H1 (cell line): ENCODE data around the gene FAM81B. TPM values are rescaled to one million over a fixed set of nuclear protein-coding genes. Genes with fewer than 3 reads are reported as not detected.

ENCODE experiments used
- CTCF ChIA-PET: fragments of 300-600 bp; sonication (Branson Sonifier 250); formaldehyde crosslinking; loops from one replicate; lab custom pipeline; 2021; ENCODE audit not compliant: partially characterized antibody; lab: Charles Lee
- POLR2A ChIA-PET: fragments of 300-600 bp; sonication (Branson Sonifier 250); formaldehyde crosslinking; loops from one replicate; lab custom pipeline; 2021; ENCODE audit warnings: inconsistent platforms; ENCODE audit not compliant: partially characterized antibody; lab: Charles Lee
- DNase-seq, 2 experiments: peaks; one replicate each; pipeline versions ENCODE4 v3.0.0 to v3.0.0-alpha.2; 2010 to 2022; ENCODE audit warnings: low spot score in 2 of 2, low read depth in 1 of 2, mixed read lengths in 1 of 2
- FAIRE-seq: peaks from 2 replicates; lab custom pipeline; 2011; peaks lifted over from hg19 to GRCh38; lab: Jason Lieb, UNC
- H2AFZ ChIP-seq: 2 replicates; pipeline ENCODE4 v1.8.1; 2012; ENCODE audit warnings: low read length, inconsistent platforms
- H2AK5ac ChIP-seq: 2 replicates; pipeline ENCODE4 v1.6.1; 2013; ENCODE audit warnings: low read depth, low read length
- H2BK120ac ChIP-seq: replicated peaks from 2 replicates; pipeline ENCODE3; 2013; ENCODE audit warnings: low read depth, low read length, inconsistent platforms
- H2BK12ac ChIP-seq: 2 replicates; pipeline ENCODE4 v1.6.1; 2013; ENCODE audit warnings: low read depth, low read length
- H2BK15ac ChIP-seq: 2 replicates; pipeline ENCODE4 v1.6.1; 2013; ENCODE audit warnings: low read length
- H2BK20ac ChIP-seq: 2 replicates; pipeline ENCODE4 v1.6.1; 2013; ENCODE audit warnings: low read length
- H2BK5ac ChIP-seq: 2 replicates; pipeline ENCODE4 v1.6.1; 2013; ENCODE audit warnings: low read depth, low read length
- H3K14ac ChIP-seq: 2 replicates; pipeline ENCODE4 v1.6.1; 2013; ENCODE audit warnings: inconsistent platforms; ENCODE audit not compliant: insufficient read length
- H3K18ac ChIP-seq: 2 replicates; pipeline ENCODE4 v1.6.1; 2013; ENCODE audit warnings: low read length; ENCODE audit errors: extremely low read depth
- H3K23ac ChIP-seq: 2 replicates; pipeline ENCODE4 v1.6.1; 2013; ENCODE audit warnings: inconsistent platforms; ENCODE audit not compliant: insufficient read length
- H3K23me2 ChIP-seq: 2 replicates; pipeline ENCODE4 v1.6.1; 2013; ENCODE audit warnings: low read depth, low read length
- H3K27ac ChIP-seq: 2 replicates; pipeline ENCODE4 v1.6.1; 2011; ENCODE audit warnings: low read depth, low read length, inconsistent platforms
- H3K27me3 ChIP-seq, 4 experiments: replicated peaks in 1 of 4; 1 replicate in 1 of 4; 2 replicates in 3 of 4; pipeline versions ENCODE4 v1.6.1 to v1.8.1; 2011 to 2013; ENCODE audit warnings: low read length in 3 of 4, mild to moderate bottlenecking in 3 of 4, inconsistent platforms in 2 of 4, mixed read lengths in 2 of 4, moderate library complexity in 1 of 4; ENCODE audit not compliant: control insufficient read depth in 3 of 4, insufficient read depth in 3 of 4; ENCODE audit errors: extremely low read depth in 1 of 4
- H3K36me3 ChIP-seq, 4 experiments: 2 replicates each; pipeline versions ENCODE4 v1.6.1 to v1.8.1; 2011 to 2013; ENCODE audit warnings: mild to moderate bottlenecking in 4 of 4, low read length in 3 of 4, moderate library complexity in 2 of 4, control low read depth in 1 of 4, inconsistent platforms in 1 of 4; ENCODE audit not compliant: insufficient read depth in 4 of 4, control insufficient read depth in 2 of 4
- H3K4ac ChIP-seq: replicated peaks from 2 replicates; pipeline ENCODE3; 2013; ENCODE audit warnings: low read length, low read depth, mixed read lengths, inconsistent platforms; ENCODE audit not compliant: insufficient read length
- H3K4me1 ChIP-seq, 4 experiments: replicated peaks in 1 of 4; 1 replicate in 1 of 4; 2 replicates in 3 of 4; pipeline versions ENCODE4 v1.6.1 to v1.8.1; 2011 to 2013; ENCODE audit warnings: low read length in 3 of 4, inconsistent platforms in 2 of 4, mixed read lengths in 1 of 4; ENCODE audit not compliant: insufficient read depth in 4 of 4, control insufficient read depth in 3 of 4
- H3K4me2 ChIP-seq, 2 experiments: 2 replicates each; pipeline versions ENCODE4 v1.6.1 to v1.8.1; 2011 to 2013; ENCODE audit warnings: low read depth in 2 of 2, low read length in 2 of 2, control low read depth in 1 of 2, inconsistent platforms in 1 of 2, mild to moderate bottlenecking in 1 of 2; ENCODE audit not compliant: insufficient read depth in 1 of 2
- H3K4me3 ChIP-seq, 4 experiments: fragments of 200-600, 300-600 bp in 1 of 4; sonication (generic), shearing (Covaris generic), sonication (Bioruptor Twin) in 1 of 4; 2 replicates each; pipeline versions ENCODE4 v1.5.1 to v1.8.1; 2011 to 2016; ENCODE audit warnings: low read length in 4 of 4, low read depth in 3 of 4, control low read depth in 2 of 4, inconsistent platforms in 2 of 4, mild to moderate bottlenecking in 2 of 4, mixed read lengths in 1 of 4, moderate library complexity in 1 of 4; ENCODE audit not compliant: insufficient read depth in 2 of 4; ENCODE audit errors: extremely low read depth in 1 of 4
- H3K56ac ChIP-seq: replicated peaks from 2 replicates; pipeline ENCODE3; 2013; ENCODE audit warnings: low read depth, mild to moderate bottlenecking, mixed read lengths, low read length, inconsistent platforms; ENCODE audit not compliant: insufficient read length
- H3K79me1 ChIP-seq: 2 replicates; pipeline ENCODE4 v1.6.1; 2013; ENCODE audit warnings: low read depth, low read length, control low read depth
- H3K79me2 ChIP-seq, 2 experiments: 2 replicates each; pipeline versions ENCODE4 v1.6.1 to v1.8.1; 2012 to 2013; ENCODE audit warnings: low read length in 2 of 2, mild to moderate bottlenecking in 2 of 2, inconsistent platforms in 1 of 2; ENCODE audit not compliant: insufficient read depth in 2 of 2, control insufficient read depth in 1 of 2
- H3K9ac ChIP-seq, 4 experiments: replicated peaks in 1 of 4; 1 replicate in 1 of 4; 2 replicates in 3 of 4; pipeline versions ENCODE4 v1.6.1 to v1.8.1; 2011 to 2013; ENCODE audit warnings: low read depth in 3 of 4, low read length in 3 of 4, control low read depth in 2 of 4, mild to moderate bottlenecking in 2 of 4, moderate library complexity in 2 of 4, inconsistent platforms in 1 of 4; ENCODE audit errors: extremely low read depth in 1 of 4
- H3K9me3 ChIP-seq, 2 experiments: 2 replicates each; pipeline versions ENCODE4 v1.6.1 to v1.8.1; 2012 to 2013; ENCODE audit warnings: mild to moderate bottlenecking in 2 of 2, moderate library complexity in 2 of 2, control low read depth in 1 of 2, inconsistent platforms in 1 of 2, low read depth in 1 of 2, low read length in 1 of 2, mixed read lengths in 1 of 2; ENCODE audit not compliant: insufficient read depth in 2 of 2
- H4K20me1 ChIP-seq, 2 experiments: replicated peaks in 1 of 2; 2 replicates each; pipeline versions ENCODE3 to v1.8.1; 2011 to 2013; ENCODE audit warnings: inconsistent platforms in 2 of 2, low read length in 2 of 2, mild to moderate bottlenecking in 1 of 2; ENCODE audit not compliant: insufficient read depth in 2 of 2, control insufficient read depth in 1 of 2
- H4K5ac ChIP-seq: 2 replicates; pipeline ENCODE4 v1.6.1; 2013; ENCODE audit warnings: low read length, low read depth, mixed read lengths, inconsistent platforms; ENCODE audit not compliant: insufficient read length
- H4K8ac ChIP-seq: 2 replicates; pipeline ENCODE4 v1.8.0; 2013; ENCODE audit warnings: mild to moderate bottlenecking, moderate library complexity, low read length, inconsistent platforms; ENCODE audit not compliant: insufficient read depth; ENCODE audit errors: extremely low read depth
- H4K91ac ChIP-seq: replicated peaks from 2 replicates; pipeline ENCODE3; 2013; ENCODE audit warnings: low read length, mixed read lengths, inconsistent platforms; ENCODE audit not compliant: insufficient read length
- ASH2L ChIP-seq: fragments of 200-600, 300-600 bp; sonication (generic); IDR thresholded peaks from one replicate; pipeline ENCODE4 v1.7.1; 2017; ENCODE audit warnings: low read length
- WGBS, 2 experiments: shearing (Covaris generic) in 1 of 2; methylation state at CpG; one replicate each; pipeline versions ENCODE4 v1.1.6 to v1.1.7; 2013 to 2015; ENCODE audit warnings: low lambda C conversion rate in 2 of 2, mixed read lengths in 2 of 2, inconsistent platforms in 1 of 2, low coverage in 1 of 2, missing lambda C conversion rate in 1 of 2; ENCODE audit not compliant: insufficient replicate concordance in 2 of 2, insufficient coverage in 1 of 2, insufficient read length in 1 of 2; ENCODE audit errors: extremely low coverage in 1 of 2, missing lambda C conversion rate in 1 of 2; 5-methylcytosine and 5-hydroxymethylcytosine counted together
- polyA plus RNA-seq, 7 experiments: library from polyadenylated mRNA; depleted of rRNA in 3 of 7; stranded (reverse) in 5 of 7; unstranded in 2 of 7; fragments of >200 nt in 5 of 7; fragments of 200-250 nt in 2 of 7; gene quantifications; 1 replicate in 5 of 7; 2 replicates in 1 of 7; 4 replicates in 1 of 7; pipeline versions ENCODE4 v1.2.1 to v1.2.3, GENCODE V29; 2011 to 2013; ENCODE audit warnings: missing spikeins in 2 of 7, mixed read lengths in 2 of 7
- total RNA-seq: library from RNA; stranded (reverse); fragmentation: NEBNext Ultra II Directional; extraction: Animal tissue kit (Norgen Biotek cat#: 25700); gene quantifications from 2 replicates; pipeline ENCODE4 v1.2.1, GENCODE V29; 2021

Gene FAM81B
- total and polyA plus RNA-seq, 2 of the 8 experiments (the other 6 are each of a cell fraction or from before 2014, with no cell fraction given): not detected

GRCh38 chr5:95424526-95424925, 33.4 kb downstream of the FAM81B start:
- no peak overlapping the region for H3K14ac ChIP-seq
- WGBS, 2 experiments: 96% methylated on average over 1 of the region's 1 CpG; no CpG with 5 or more reads in 1 of the 2 experiments
- no peaks in the 10 kb centered on the region for H3K4me1 ChIP-seq
- no peaks in the 10 kb centered on the region for H4K20me1 ChIP-seq
- no peak overlapping the region for H2BK15ac ChIP-seq
- no peak overlapping the region for H3K9ac ChIP-seq
- CTCF ChIA-PET: no interaction called here
- no peaks in the 10 kb centered on the region for H3K27me3 ChIP-seq
- no peak overlapping the region for H4K5ac ChIP-seq
- DNase-seq: no peak
- no peaks in the 10 kb centered on the region for H3K9me3 ChIP-seq
- no peak overlapping the region for H3K4ac ChIP-seq
- no peaks in the 10 kb centered on the region for H3K36me3 ChIP-seq
- no peak for FAIRE-seq
- H3K79me2 ChIP-seq: no peaks in the 10 kb centered on the region
- H2BK20ac ChIP-seq: no peak overlapping the region
- no peak overlapping the region for H3K4me3 ChIP-seq
- H3K23ac ChIP-seq: no peak overlapping the region
- no peak overlapping the region for H3K56ac ChIP-seq
- H2AK5ac ChIP-seq: no peak overlapping the region
- H2BK5ac ChIP-seq: no peak overlapping the region
- POLR2A ChIA-PET: no interaction called here
- H2BK12ac ChIP-seq: no peak overlapping the region
- H3K18ac ChIP-seq: no peak overlapping the region
- no peak overlapping the region for H3K27ac ChIP-seq
- H3K4me2 ChIP-seq: no peak overlapping the region
- H3K23me2 ChIP-seq: no peaks in the 10 kb centered on the region
- no peak overlapping the region for H4K91ac ChIP-seq
- H3K79me1 ChIP-seq: no peaks in the 10 kb centered on the region
- H4K8ac ChIP-seq: no peak overlapping the region
- H2AFZ ChIP-seq: no peak overlapping the region
- H2BK120ac ChIP-seq: no peak overlapping the region
- no peak for TF ChIP-seq ASH2L
